Cardiac muscle cell (in vitro differentiated cells and primary cell): ENCODE measurements around the gene SPAG6. TPM values are rescaled to one million over a fixed set of nuclear protein-coding genes. Genes with fewer than 3 reads are reported as not detected.

ENCODE experiments used
- DNase-seq, 2 donors: peaks; one replicate each; pipeline versions ENCODE4 v3.0.0 to v3.0.0-alpha.2; 2010 to 2017; ENCODE audit warnings: low read depth in 1 of 2, low spot score in 1 of 2
- H3K27ac ChIP-seq: fragments of 200-600 bp; sonication (generic); 2 replicates; pipeline ENCODE4 v1.5.1; 2016
- H3K27me3 ChIP-seq: fragments of 200-600 bp; sonication (generic); 2 replicates; pipeline ENCODE4 v1.6.0; 2016; ENCODE audit warnings: control low read depth
- H3K36me3 ChIP-seq: fragments of 200-600 bp; sonication (generic); 2 replicates; pipeline ENCODE4 v1.5.1; 2016; ENCODE audit warnings: control low read depth
- H3K4me1 ChIP-seq: fragments of 200-600 bp; sonication (generic); 2 replicates; pipeline ENCODE4 v1.8.1; 2017; ENCODE audit warnings: low read depth, mild to moderate bottlenecking, mixed run types
- H3K4me3 ChIP-seq: fragments of 200-600 bp; sonication (generic); 2 replicates; pipeline ENCODE4 v1.5.1; 2016; ENCODE audit warnings: mild to moderate bottlenecking
- H3K9me3 ChIP-seq: fragments of 200-600 bp; sonication (generic); 2 replicates; pipeline ENCODE4 v1.5.1; 2017; ENCODE audit warnings: low read depth, mild to moderate bottlenecking, control low read depth
- CTCF ChIP-seq: IDR thresholded peaks from 2 replicates; pipeline ENCODE4 v1.5.1; 2012; ENCODE audit warnings: low read depth, mild to moderate bottlenecking, low read length
- polyA plus RNA-seq: library from polyadenylated mRNA; unstranded; fragments of >200 nt; fragmentation: Nextera tagmentation; extraction: Ambion mirVana; gene quantifications from 2 replicates; pipeline ENCODE4 v1.2.1, GENCODE V29; 2016
- total RNA-seq: library from RNA; depleted of rRNA; stranded (reverse); fragments of >200 nt; gene quantifications from 2 replicates; pipeline ENCODE4 v1.2.3, GENCODE V29; 2016

Gene SPAG6
- total and polyA plus RNA-seq, 2 experiments from 2014 or later: not detected

- peak in 1 of 2 donors; percentile 59 for DNase-seq
- no peaks in the 10 kb centered on the region for H3K36me3 ChIP-seq
- H3K9me3 ChIP-seq: no peaks in the 10 kb centered on the region
- peaks cover 93% of the 10 kb centered on the region for H3K27me3 ChIP-seq
- H3K27ac ChIP-seq: no peak overlapping the region
- H3K4me1 ChIP-seq: peaks cover 14% of the 10 kb centered on the region
- H3K4me3 ChIP-seq: peak overlapping the region; percentile 78
- TF ChIP-seq CTCF: no peak
Observed at GRCh38 chr10:22341190-22341925, 3.9 kb upstream of the SPAG6 start.

GRCh38 chr10:22341926-22342196 is 3.4 kb upstream of the SPAG6 start:
- Histone ChIP-seq H3K9me3 (no peaks in the 10 kb centered on the region), H3K4me1 (peaks cover 9% of the 10 kb centered on the region), H3K27me3 (peaks cover 93% of the 10 kb centered on the region), H3K4me3 (peak overlapping the region; percentile 78), H3K36me3 (no peaks in the 10 kb centered on the region), H3K27ac (no peak overlapping the region)
- DNase-seq: no peak
- no peak for TF ChIP-seq CTCF

- DNase-seq: no peak
- no peak overlapping the region for H3K4me3 ChIP-seq
- TF ChIP-seq CTCF: no peak
- peaks cover 8% of the 10 kb centered on the region for H3K4me1 ChIP-seq
- H3K9me3 ChIP-seq: no peaks in the 10 kb centered on the region
- H3K27me3 ChIP-seq: peaks cover 93% of the 10 kb centered on the region
- H3K27ac ChIP-seq: no peak overlapping the region
- H3K36me3 ChIP-seq: no peaks in the 10 kb centered on the region
Observed at GRCh38 chr10:22342421-22342820, 2.9 kb upstream of the SPAG6 start.

GRCh38 chr10:22343731-22344130 is 1.6 kb upstream of the SPAG6 start:
- Histone ChIP-seq H3K36me3 (no peaks in the 10 kb centered on the region), H3K27ac (no peak overlapping the region), H3K4me1 (peaks cover 8% of the 10 kb centered on the region), H3K27me3 (peaks cover 93% of the 10 kb centered on the region), H3K4me3 (no peak overlapping the region), H3K9me3 (no peaks in the 10 kb centered on the region)
- no peak for TF ChIP-seq CTCF
- DNase-seq: no peak

GRCh38 chr10:22344249-22344648 is 1.0 kb upstream of the SPAG6 start:
- no peaks in the 10 kb centered on the region for H3K36me3 ChIP-seq
- peaks cover 93% of the 10 kb centered on the region for H3K27me3 ChIP-seq
- H3K4me3 ChIP-seq: no peak overlapping the region
- peaks cover 8% of the 10 kb centered on the region for H3K4me1 ChIP-seq
- no peak overlapping the region for H3K27ac ChIP-seq
- no peak for TF ChIP-seq CTCF
- no peak for DNase-seq
- H3K9me3 ChIP-seq: no peaks in the 10 kb centered on the region
